ENCODE results near the gene ROBO2. TPM values are rescaled to one million over a fixed set of nuclear protein-coding genes. Genes with fewer than 3 reads are reported as not detected.

ROBO2 gene
- total RNA-seq, 1 experiment from 2014 or later, result not detected

DNA sequence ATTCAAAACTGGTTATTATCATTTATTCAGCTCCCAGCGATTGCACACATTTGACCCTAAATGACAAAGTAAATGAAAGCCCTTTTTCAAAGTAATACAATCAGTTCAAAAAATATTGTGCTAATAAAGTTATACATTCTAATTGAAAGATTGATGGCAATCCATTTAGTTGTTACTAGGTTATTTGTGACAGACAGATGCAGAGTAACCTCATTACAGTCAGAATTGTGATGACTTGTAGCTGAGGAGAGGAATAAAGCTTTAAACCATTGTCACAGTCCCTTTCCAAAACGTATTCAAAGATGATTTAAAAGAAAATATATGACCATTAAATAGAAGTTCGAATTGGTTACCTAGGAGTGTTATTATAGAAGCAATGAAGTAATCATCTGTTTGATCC is 86.1 kb downstream of the ROBO2 start:
- intact Hi-C loops (cut with micrococcal nuclease), result no loop called here

More for the DNA sequence above, 86.1 kb downstream of the ROBO2 start:
- H3K79me2 ChIP-seq (ENCODE audit: insufficient read depth, low read length), result no peaks in the 10 kb centered on the region
- peaks cover 0 to 10% of the 10 kb centered on the region in 2 experiments; a peak in 1 of 4 replicates for H3K9me3 ChIP-seq (ENCODE audit: control insufficient read depth in 1 of 2, insufficient read depth in 1 of 2, low read depth in 1 of 2, low read length in 2 of 2)
- no peak overlapping the region for H2AFZ ChIP-seq (ENCODE audit: low read depth, low read length, poor library complexity, severe bottlenecking)
- TF ChIP-seq CBX3 (IDR thresholded peaks at IDR 0.05; ENCODE audit: low read depth) (no peak), TCF7L2 (IDR thresholded peaks at IDR 0.05; ENCODE audit: borderline replicate concordance, extremely low read depth, insufficient read depth, insufficient read length) (no peak), RAD21 (IDR thresholded peaks at IDR 0.05; ENCODE audit: low read depth) (no peak), SRF (IDR thresholded peaks at IDR 0.05; ENCODE audit: low read depth) (no peak), YY1 (IDR thresholded peaks at IDR 0.05; ENCODE audit: extremely low read depth, insufficient replicate concordance, low read depth, low read length) (no peak), SIN3A (IDR thresholded peaks at IDR 0.05; ENCODE audit: low read depth) (no peak), EGR1 (IDR thresholded peaks at IDR 0.05; ENCODE audit: low read depth) (no peak), ZNF274 (IDR thresholded peaks at IDR 0.05; ENCODE audit: low read depth, low read length) (no peak), EZH2phosphoT487 (IDR thresholded peaks at IDR 0.05; ENCODE audit: borderline replicate concordance) (no peak), EZH2 (IDR thresholded peaks at IDR 0.05) (no peak), JUND (IDR thresholded peaks at IDR 0.05) (no peak), ELF1 (IDR thresholded peaks at IDR 0.05; ENCODE audit: borderline replicate concordance, low read depth) (no peak)
- TF ChIP-seq, protein P1, sequence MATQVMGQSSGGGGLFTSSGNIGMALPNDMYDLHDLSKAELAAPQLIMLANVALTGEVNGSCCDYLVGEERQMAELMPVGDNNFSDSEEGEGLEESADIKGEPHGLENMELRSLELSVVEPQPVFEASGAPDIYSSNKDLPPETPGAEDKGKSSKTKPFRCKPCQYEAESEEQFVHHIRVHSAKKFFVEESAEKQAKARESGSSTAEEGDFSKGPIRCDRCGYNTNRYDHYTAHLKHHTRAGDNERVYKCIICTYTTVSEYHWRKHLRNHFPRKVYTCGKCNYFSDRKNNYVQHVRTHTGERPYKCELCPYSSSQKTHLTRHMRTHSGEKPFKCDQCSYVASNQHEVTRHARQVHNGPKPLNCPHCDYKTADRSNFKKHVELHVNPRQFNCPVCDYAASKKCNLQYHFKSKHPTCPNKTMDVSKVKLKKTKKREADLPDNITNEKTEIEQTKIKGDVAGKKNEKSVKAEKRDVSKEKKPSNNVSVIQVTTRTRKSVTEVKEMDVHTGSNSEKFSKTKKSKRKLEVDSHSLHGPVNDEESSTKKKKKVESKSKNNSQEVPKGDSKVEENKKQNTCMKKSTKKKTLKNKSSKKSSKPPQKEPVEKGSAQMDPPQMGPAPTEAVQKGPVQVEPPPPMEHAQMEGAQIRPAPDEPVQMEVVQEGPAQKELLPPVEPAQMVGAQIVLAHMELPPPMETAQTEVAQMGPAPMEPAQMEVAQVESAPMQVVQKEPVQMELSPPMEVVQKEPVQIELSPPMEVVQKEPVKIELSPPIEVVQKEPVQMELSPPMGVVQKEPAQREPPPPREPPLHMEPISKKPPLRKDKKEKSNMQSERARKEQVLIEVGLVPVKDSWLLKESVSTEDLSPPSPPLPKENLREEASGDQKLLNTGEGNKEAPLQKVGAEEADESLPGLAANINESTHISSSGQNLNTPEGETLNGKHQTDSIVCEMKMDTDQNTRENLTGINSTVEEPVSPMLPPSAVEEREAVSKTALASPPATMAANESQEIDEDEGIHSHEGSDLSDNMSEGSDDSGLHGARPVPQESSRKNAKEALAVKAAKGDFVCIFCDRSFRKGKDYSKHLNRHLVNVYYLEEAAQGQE (IDR thresholded peaks at IDR 0.05; ENCODE audit: low read depth), result no peak
- TF ChIP-seq, protein P2, sequence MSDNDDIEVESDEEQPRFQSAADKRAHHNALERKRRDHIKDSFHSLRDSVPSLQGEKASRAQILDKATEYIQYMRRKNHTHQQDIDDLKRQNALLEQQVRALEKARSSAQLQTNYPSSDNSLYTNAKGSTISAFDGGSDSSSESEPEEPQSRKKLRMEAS (IDR thresholded peaks at IDR 0.05), result no peak
- H3K9me2 ChIP-seq (ENCODE audit: insufficient read depth), result no peaks in the 10 kb centered on the region
- H4K20me1 ChIP-seq (ENCODE audit: insufficient read depth), result no peaks in the 10 kb centered on the region
- ChIA-PET POLR2A (no interaction called here), RAD21 (ENCODE audit: low non-redundant PET in 1 of 2, low total read pairs in 2 of 2, uncharacterized antibody in 2 of 2, unreplicated experiment in 2 of 2) (no interaction called here), CTCF (no interaction called here)
- no peak overlapping the region for H3K4me2 ChIP-seq (ENCODE audit: low read length)
- DNase-seq (ENCODE audit: low read depth, low spot score) (no peak), ATAC-seq (no peak)
- H3K4me3 ChIP-seq (replicated peaks in 1 of 2; ENCODE audit: low read depth in 1 of 2, low read length in 2 of 2), result no peak overlapping the region
- no peaks in the 10 kb centered on the region for H3K36me3 ChIP-seq (ENCODE audit: control insufficient read depth in 1 of 2, insufficient read depth in 2 of 2, low read length in 2 of 2)
- no peaks in the 10 kb centered on the region for H3K4me1 ChIP-seq (ENCODE audit: control insufficient read depth in 1 of 2, insufficient read depth in 2 of 2, low read length in 2 of 2)
- H3K27me3 ChIP-seq (ENCODE audit: insufficient read depth, low read length), result no peaks in the 10 kb centered on the region
- no peak overlapping the region for H3K9ac ChIP-seq (ENCODE audit: low read length)
- no peak overlapping the region for H3K27ac ChIP-seq (ENCODE audit: low read depth, low read length)
- BruUV-seq (replicated peaks), result no TSS peak

Data from HCT116 (cell line).